Measurements from ENCODE around the gene LGR4. TPM values are rescaled to one million over a fixed set of nuclear protein-coding genes. Genes with fewer than 3 reads are reported as not detected.
"Not testable (repeated sequence)": the region's sequence is repeated elsewhere in the genome, so short reads cannot be mapped to it uniquely, and the experiment has no call there.

Gene LGR4
- total RNA-seq, 1 donor from 2014 or later: 7.5 TPM

DNA sequence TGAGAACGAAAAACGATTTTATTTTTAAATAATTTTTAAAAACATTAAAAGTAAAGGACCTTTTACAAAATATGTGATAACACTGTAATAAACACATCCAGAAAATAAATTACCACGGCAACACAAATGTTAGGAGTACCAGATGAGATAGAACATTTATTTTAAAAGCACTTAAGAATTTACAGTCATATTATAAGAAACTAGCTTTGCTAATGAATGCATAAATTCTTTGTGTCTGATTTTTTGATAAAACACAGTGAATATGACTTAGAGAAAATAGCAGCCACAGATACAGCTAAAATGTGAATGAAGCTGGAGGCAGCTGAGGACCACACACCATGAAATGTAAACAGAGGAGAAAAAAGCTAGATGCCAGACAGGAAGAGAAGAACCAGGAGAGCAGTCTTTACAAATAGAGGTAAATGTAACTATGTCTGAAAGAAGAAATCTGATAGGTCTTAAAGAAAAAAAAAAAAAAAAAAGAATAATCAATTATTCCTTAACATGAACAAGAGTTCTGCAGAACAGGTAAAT lies 124.2 kb downstream of the LGR4 start:
- no peaks in the 10 kb centered on the region for H3K9me3 ChIP-seq
- H3K4me3 ChIP-seq: no peak overlapping the region
- no peak for ATAC-seq
- TF ChIP-seq, protein P1, sequence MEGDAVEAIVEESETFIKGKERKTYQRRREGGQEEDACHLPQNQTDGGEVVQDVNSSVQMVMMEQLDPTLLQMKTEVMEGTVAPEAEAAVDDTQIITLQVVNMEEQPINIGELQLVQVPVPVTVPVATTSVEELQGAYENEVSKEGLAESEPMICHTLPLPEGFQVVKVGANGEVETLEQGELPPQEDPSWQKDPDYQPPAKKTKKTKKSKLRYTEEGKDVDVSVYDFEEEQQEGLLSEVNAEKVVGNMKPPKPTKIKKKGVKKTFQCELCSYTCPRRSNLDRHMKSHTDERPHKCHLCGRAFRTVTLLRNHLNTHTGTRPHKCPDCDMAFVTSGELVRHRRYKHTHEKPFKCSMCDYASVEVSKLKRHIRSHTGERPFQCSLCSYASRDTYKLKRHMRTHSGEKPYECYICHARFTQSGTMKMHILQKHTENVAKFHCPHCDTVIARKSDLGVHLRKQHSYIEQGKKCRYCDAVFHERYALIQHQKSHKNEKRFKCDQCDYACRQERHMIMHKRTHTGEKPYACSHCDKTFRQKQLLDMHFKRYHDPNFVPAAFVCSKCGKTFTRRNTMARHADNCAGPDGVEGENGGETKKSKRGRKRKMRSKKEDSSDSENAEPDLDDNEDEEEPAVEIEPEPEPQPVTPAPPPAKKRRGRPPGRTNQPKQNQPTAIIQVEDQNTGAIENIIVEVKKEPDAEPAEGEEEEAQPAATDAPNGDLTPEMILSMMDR (IDR thresholded peaks at IDR 0.05): no peak
- H3K4me1 ChIP-seq: no peaks in the 10 kb centered on the region
- DNase-seq: no peak
- H3K36me3 ChIP-seq: no peaks in the 10 kb centered on the region
- intact Hi-C loops (cut with DNase I): no loop called here
- no peaks in the 10 kb centered on the region for H3K27me3 ChIP-seq
- H3K27ac ChIP-seq: no peak overlapping the region

DNA sequence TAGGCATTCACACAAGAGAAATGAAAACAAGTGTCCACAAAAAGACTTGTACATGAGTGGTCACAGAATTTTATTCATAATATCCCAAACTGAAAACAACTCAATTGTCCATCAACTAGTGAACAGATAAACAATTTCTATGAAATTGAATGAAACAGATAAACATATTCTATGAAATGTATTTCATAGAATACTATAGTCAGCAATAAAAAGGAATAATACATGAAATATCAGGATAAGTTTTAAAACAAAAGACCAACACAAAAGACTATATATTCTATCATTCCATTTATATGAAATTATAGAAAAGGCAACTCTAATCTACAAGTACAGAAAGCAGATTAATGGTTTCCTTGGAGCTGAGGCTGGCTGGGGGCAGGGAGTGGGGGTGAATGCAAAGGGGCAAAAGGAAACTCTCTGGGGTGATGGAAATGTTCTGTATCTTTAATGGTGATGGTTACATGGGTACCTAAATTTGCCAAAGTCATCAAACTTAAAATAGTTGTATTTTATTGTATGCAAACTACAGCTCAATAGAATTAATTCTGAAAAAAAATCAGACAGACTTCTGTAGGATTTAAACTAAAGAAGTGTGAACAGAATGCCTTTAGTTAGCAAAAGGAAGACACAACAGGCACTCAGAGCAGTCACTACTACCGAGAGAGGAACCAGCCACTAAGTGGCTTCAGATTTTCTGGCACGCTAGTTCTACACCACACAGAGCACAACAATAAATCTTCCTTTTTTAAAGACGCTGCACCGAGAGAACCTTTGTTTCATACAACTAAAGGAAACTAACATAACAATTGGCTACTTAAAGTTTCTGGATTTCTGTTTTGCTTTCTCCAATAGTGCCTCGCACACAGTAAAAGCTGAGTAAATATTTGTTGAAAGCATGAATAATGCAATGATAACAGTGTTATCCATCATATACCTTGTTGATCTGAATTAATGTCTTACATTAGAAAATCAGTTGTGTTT lies 124.9 kb downstream of the LGR4 start:
- Histone ChIP-seq H3K4me1 (no peaks in the 10 kb centered on the region), H3K27ac (no peak overlapping the region), H3K4me3 (no peak overlapping the region), H3K27me3 (no peaks in the 10 kb centered on the region), H3K9me3 (no peaks in the 10 kb centered on the region), H3K36me3 (no peaks in the 10 kb centered on the region)
- ATAC-seq (no peak), DNase-seq (no peak)
- intact Hi-C loops (cut with DNase I): no loop called here
- TF ChIP-seq, protein P1 (IDR thresholded peaks at IDR 0.05): no peak

DNA sequence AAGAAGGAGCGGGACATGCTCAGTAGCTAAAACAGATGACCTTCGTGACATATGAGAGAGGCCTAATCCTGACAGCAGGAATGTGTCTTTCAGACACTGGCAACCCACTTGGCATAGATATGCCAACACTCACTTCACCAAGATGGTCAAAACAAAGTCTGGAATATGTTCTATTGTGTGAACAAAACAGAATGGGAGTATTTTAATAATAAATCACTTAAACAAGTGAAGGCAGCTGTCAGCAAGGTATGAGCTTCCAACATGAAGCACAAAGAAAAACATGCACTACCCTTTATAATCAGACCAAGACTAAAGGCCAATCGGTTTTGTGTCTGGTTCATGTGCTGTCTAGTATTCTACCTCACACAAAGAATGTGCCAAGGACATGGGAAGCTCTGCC lies 132.6 kb downstream of the LGR4 start:
- no peak overlapping the region for H3K4me3 ChIP-seq
- no peak overlapping the region for H3K27ac ChIP-seq
- DNase-seq (no peak), ATAC-seq (no peak)
- no peaks in the 10 kb centered on the region for H3K9me3 ChIP-seq
- TF ChIP-seq, protein P1 (IDR thresholded peaks at IDR 0.05): no peak
- H3K36me3 ChIP-seq: no peaks in the 10 kb centered on the region
- H3K4me1 ChIP-seq: no peaks in the 10 kb centered on the region
- no peaks in the 10 kb centered on the region for H3K27me3 ChIP-seq
- intact Hi-C loops (cut with DNase I): no loop called here

DNA sequence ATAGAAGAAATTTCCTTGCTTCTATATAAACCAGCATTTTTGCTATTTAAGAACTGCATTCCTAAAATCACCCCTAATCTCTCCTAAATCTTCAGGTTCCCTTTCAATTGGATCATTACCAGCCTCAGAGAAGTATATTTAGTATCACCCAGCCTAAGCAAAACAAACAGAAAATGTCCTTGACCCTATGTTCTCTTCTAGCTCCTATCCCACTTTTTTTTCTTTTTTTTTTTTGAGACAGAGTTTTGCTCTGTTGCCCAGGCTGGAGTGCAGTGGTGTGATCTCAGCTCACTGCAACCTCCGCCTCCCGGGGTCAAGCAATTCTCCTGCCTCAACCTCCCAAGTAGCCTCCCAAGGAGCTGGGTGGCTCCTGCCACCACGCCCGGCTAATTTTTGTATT lies 137.8 kb downstream of the LGR4 start:
- H3K27ac ChIP-seq; ATAC-seq; DNase-seq; H3K4me1 ChIP-seq; H3K27me3 ChIP-seq; intact Hi-C loops (cut with DNase I); H3K4me3 ChIP-seq; H3K9me3 ChIP-seq; H3K36me3 ChIP-seq: not testable (repeated sequence)

DNA sequence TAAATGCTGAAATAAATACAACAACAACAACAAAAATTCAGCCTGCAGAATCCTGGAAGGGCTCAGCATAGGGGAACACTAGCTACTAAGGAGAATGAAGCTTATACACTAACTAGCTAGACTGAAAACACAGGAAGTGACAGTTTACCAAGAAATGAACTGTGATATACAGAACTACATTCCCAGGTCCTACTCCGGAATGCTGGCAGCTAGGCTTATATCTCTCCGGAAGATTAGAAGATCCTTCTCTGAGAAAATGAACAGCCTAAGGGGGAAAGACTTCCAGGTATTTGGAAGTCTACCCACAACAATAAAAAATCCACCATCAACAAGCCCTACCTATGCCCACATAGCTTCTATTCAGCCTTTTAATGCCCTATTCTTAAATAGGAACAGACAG lies 140.6 kb downstream of the LGR4 start:
- Histone ChIP-seq H3K9me3 (no peaks in the 10 kb centered on the region), H3K4me3 (no peak overlapping the region), H3K27me3 (no peaks in the 10 kb centered on the region), H3K36me3 (no peaks in the 10 kb centered on the region), H3K4me1 (no peaks in the 10 kb centered on the region), H3K27ac (no peak overlapping the region)
- intact Hi-C loops (cut with DNase I): no loop called here
- TF ChIP-seq, protein P1 (IDR thresholded peaks at IDR 0.05): no peak
- no peak for ATAC-seq
- no peak for DNase-seq

DNA sequence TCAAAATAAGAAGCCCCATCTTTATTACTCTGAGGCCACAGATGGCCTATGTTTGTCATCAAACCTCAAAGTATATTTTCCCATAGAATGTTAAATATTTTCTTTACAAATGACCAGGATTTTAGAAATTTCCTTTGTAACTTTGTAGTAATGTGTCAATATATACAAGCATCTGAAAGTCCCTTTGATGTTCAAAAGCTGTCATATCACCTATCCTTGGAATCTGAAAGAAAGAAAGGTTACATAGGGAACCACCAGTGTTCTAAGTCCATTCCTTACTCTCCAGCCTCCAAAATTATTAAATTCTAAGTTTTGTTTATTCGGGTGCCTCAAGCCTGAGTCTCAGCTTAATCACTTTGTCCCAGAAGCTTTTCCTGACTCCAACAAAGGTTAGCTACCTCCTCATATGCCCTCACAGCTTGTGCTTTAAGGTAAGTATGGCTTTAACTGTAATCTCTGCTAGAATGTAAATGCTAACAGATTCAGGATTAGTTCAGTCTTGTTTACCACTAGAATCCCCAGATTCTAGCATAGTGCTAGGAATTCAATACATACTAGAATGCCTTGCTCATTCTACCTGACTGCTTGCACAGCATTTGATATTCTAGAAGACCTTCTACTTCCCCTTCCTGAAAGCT lies 141.8 kb downstream of the LGR4 start:
- H3K27me3 ChIP-seq: no peaks in the 10 kb centered on the region
- DNase-seq (no peak), ATAC-seq (no peak)
- H3K4me3 ChIP-seq: no peak overlapping the region
- intact Hi-C loops (cut with DNase I): no loop called here
- H3K4me1 ChIP-seq: no peaks in the 10 kb centered on the region
- H3K36me3 ChIP-seq: no peaks in the 10 kb centered on the region
- H3K27ac ChIP-seq: no peak overlapping the region
- no peaks in the 10 kb centered on the region for H3K9me3 ChIP-seq
- TF ChIP-seq, protein P1 (IDR thresholded peaks at IDR 0.05): no peak
